ENCODE measurements around the gene RDX. TPM values are rescaled to one million over a fixed set of nuclear protein-coding genes. Genes with fewer than 3 reads are reported as not detected.
A peak's percentile ranks its signal among the peaks of the same experiment; 100 is the strongest.

The RDX gene
- total and polyA plus RNA-seq, 2 of the 13 experiments (the other 11 are each of a cell fraction or from before 2014, with no cell fraction given), result 20.7 to 63.1 TPM

DNA sequence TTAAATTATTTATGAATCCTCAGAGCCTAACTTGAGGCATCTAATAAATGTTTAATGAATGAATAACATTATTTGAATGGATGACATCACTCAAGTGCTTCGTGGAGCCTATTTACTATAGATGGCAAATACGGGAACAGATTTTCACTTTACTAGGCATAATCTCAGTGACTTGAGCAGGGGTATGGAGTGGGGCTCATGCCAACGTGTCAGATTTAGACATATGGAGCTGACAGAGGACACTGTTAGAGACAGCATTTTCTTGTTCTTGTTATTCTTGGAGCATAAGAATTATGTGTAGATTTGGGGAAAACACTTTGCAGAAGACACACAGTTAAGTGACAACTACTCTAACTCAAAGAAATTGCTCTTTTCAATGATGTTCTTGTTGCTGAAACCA lies 78.5 kb downstream of the RDX start:
- no TSS peak for BruUV-seq (replicated peaks)
- H3K79me2 ChIP-seq (ENCODE audit: insufficient read depth, low read length), result no peaks in the 10 kb centered on the region
- CTCF ChIA-PET (ENCODE audit: low intra/inter-chr PET ratio, low total read pairs), result no interaction called here

More for the DNA sequence above, 78.5 kb downstream of the RDX start:
- Histone ChIP-seq H3K4me1 (ENCODE audit: insufficient read depth, low read length) (no peaks in the 10 kb centered on the region), H3K27ac (ENCODE audit: extremely low read length, insufficient read depth, low read length) (no peak overlapping the region), H2AFZ (ENCODE audit: low read length) (no peak overlapping the region), H3K36me3 (replicated peaks in 1 of 2; ENCODE audit: control insufficient read depth in 1 of 2, insufficient read depth in 2 of 2, low read length in 2 of 2) (no peaks in the 10 kb centered on the region), H4K20me1 (ENCODE audit: insufficient read depth, low read length) (no peaks in the 10 kb centered on the region), H3K4me2 (ENCODE audit: low read depth, low read length) (no peak overlapping the region), H3K4me3 (replicated peaks in 1 of 3; ENCODE audit: insufficient read depth in 1 of 3, low read depth in 2 of 3, low read length in 3 of 3) (no peak overlapping the region), H3K27me3 (ENCODE audit: control insufficient read depth in 1 of 2, insufficient read depth in 2 of 2, low read length in 2 of 2) (no peaks in the 10 kb centered on the region), H3K9ac (ENCODE audit: insufficient read depth, low read depth, low read length) (no peak overlapping the region), H3K9me3 (ENCODE audit: low read length) (no peaks in the 10 kb centered on the region)
- TF ChIP-seq CREB1 (IDR thresholded peaks at IDR 0.05) (peak; percentile 9; the same call in 1 of the 2 replicates), CREB1 (CRISPR knock-in tag; IDR thresholded peaks at IDR 0.05) (no peak), ATF7 (IDR thresholded peaks at IDR 0.05) (peak; percentile 33; the same call in 1 of the 2 replicates), ATF7 (CRISPR knock-in tag; IDR thresholded peaks at IDR 0.05) (no peak), ZNF605 (CRISPR knock-in tag; IDR thresholded peaks at IDR 0.05) (no peak)
- TF ChIP-seq, protein P1, sequence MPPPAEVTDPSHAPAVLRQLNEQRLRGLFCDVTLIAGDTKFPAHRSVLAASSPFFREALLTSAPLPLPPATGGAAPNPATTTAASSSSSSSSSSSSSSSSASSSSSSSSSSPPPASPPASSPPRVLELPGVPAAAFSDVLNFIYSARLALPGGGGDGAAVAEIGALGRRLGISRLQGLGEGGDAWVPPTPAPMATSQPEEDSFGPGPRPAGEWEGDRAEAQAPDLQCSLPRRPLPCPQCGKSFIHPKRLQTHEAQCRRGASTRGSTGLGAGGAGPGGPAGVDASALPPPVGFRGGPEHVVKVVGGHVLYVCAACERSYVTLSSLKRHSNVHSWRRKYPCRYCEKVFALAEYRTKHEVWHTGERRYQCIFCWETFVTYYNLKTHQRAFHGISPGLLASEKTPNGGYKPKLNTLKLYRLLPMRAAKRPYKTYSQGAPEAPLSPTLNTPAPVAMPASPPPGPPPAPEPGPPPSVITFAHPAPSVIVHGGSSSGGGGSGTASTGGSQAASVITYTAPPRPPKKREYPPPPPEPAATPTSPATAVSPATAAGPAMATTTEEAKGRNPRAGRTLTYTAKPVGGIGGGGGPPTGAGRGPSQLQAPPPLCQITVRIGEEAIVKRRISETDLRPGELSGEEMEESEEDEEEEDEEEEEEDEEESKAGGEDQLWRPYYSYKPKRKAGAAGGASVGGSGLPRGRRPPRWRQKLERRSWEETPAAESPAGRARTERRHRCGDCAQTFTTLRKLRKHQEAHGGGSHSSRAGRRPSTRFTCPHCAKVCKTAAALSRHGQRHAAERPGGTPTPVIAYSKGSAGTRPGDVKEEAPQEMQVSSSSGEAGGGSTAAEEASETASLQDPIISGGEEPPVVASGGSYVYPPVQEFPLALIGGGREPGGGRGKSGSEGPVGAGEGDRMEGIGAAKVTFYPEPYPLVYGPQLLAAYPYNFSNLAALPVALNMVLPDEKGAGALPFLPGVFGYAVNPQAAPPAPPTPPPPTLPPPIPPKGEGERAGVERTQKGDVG (CRISPR knock-in tag; IDR thresholded peaks at IDR 0.05; ENCODE audit: borderline replicate concordance), result no peak
- TF ChIP-seq, protein P2, sequence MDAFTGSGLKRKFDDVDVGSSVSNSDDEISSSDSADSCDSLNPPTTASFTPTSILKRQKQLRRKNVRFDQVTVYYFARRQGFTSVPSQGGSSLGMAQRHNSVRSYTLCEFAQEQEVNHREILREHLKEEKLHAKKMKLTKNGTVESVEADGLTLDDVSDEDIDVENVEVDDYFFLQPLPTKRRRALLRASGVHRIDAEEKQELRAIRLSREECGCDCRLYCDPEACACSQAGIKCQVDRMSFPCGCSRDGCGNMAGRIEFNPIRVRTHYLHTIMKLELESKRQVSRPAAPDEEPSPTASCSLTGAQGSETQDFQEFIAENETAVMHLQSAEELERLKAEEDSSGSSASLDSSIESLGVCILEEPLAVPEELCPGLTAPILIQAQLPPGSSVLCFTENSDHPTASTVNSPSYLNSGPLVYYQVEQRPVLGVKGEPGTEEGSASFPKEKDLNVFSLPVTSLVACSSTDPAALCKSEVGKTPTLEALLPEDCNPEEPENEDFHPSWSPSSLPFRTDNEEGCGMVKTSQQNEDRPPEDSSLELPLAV (CRISPR knock-in tag; conservative IDR thresholded peaks at IDR 0.05; ENCODE audit: low read depth), result no peak
- in situ Hi-C loops (cut with HindIII; ENCODE audit: extremely low pct_ligation_motif_present, low pct_unique_long_range_greater_than_20kb), result no loop called here
- POLR2A ChIA-PET, result no interaction called here
- ATAC-seq (no peak), DNase-seq (ENCODE audit: low spot score) (no peak), FAIRE-seq (no peak)
- intact Hi-C loops (cut with micrococcal nuclease; ENCODE audit: unreplicated experiment), result no loop called here
- 50% methylated on average over 3 of the region's 3 CpGs for WGBS (ENCODE audit: low lambda C conversion rate)

All from HepG2 (cell line).